Dedifferentiated amniotic fluid mesenchymal stem cell (primary cell): Measurements from ENCODE around the gene PLEKHH3.

Experiments
- DNase-seq: peaks from one replicate; pipeline ENCODE4 v3.0.0-alpha.2; 2016; ENCODE audit errors: extremely low spot score

Gene PLEKHH3

GRCh38 chr17:42687707-42688320 is 11.0 kb upstream of the PLEKHH3 start:
- DNase-seq = no peak

DNA sequence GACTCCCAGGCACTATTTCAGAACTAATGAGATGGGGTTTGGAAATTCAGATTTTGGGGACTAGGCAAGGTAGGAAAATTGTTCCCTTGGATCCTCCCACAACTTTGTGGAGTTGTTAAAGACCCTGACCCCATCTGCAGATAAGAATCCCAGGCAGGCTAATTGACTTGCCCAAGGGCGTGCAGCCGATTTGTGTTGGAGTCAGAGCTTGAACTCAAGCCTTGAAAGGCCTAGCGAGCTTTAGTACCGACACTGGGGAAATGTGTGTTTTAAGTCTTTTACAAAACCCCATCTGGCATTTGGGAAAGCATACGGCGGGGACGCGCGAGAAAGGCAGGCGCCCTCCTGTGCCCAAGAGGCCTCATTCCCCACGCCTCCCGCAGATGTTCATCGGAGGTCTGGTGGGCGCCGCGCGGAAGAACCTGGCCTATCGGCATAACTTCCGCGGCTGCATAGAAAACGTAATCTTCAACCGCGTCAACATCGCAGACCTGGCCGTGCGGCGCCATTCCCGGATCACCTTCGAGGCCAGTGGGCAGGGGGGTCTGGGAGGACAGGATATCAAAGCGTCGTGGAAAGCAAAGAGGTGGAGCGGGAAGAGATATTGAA is 9.8 kb upstream of the PLEKHH3 start:
- DNase-seq = no peak

- no peak for DNase-seq
Measured at GRCh38 chr17:42685831-42686230, 9.0 kb upstream of the PLEKHH3 start.

DNA sequence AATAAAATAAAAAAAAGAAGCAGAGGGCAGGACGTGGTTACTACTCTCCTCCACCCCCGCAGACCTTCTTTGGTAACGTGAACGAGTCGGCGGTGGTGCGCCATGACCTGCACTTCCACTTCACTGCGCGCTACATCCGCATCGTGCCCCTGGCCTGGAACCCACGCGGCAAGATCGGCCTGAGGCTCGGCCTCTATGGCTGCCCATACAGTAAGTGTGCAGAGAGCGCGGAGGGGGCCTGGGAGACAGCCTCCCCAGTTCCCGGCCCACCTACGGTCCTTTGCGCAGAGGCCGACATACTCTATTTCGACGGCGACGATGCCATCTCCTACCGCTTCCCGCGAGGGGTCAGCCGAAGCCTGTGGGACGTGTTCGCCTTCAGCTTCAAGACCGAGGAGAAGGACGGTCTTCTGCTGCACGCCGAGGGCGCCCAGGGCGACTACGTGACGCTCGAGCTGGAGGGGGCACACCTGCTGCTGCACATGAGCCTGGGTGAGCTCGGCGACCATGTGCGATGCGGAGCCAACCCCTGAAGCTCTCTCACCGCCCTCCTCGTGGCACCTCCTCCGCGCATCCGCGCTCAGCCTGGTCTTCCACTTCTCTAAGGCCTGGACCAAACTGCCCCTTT is 8.2 kb upstream of the PLEKHH3 start:
- DNase-seq = no peak

DNA sequence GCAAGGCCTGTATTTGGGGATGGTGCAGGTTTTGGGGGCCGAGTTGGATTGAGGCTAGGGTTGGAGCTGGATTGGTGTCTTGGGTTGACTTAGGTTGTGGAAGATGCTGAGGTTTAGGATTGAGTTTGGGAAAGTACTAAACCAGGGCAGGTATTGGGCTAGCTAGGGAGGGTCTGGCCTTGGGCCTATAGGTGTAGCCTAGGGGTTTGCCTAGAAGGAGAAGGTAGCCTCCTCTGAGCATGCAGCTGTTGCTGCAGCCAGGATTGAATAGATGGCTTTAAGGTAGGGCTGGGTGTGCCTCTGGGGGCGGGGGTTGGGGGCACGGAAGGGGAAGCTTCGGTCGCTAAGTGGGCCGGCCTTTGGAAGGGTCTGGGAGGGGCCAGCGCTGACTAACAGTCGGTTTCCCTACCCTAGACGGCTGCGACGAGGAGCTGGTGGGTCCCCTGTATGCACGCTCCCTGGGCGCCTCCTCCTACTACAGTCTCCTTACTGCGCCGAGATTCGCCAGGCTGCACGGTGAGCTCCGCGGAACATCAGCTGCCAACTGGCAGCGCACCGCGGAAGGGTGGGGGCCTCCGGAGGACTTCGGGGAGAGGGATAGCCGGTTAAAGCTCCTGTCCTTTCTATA is 6.7 kb upstream of the PLEKHH3 start:
- DNase-seq = no peak

DNA sequence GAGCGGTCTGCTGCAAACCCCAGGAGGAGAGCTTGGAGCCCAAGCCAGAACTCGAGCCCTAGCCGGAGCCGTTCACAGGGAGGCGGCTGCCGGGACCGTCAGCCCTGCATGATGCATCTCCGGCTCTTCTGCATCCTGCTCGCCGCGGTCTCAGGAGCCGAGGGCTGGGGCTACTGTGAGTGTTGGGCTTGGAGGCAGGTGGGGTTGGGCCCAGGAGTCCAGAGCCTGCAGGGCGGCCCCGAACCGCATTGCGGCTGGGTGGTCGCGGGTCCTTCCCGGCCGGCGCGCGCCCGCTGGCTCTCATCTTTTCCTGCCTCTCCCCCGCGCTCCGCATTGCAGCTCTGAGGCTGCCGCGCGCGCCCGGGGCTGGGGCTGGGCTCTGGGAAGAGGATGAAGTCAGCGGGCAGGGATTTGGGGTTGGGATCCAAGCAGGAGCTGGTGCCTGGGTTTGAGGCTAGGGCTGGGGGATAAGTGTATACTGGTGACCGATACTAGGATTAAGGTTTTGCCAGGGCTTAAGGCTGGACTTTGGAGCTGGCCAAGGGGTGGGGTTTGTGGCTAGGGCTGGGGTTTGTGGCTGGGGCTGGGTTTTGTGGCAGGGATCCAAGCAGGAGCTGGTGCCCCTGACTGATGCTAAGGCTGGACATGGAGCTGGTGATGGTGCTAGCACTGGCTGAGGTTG is 6.1 kb upstream of the PLEKHH3 start:
- peak; percentile 42 for DNase-seq

- peak; percentile 74 for DNase-seq
Measured at GRCh38 chr17:42681976-42682721, 5.4 kb upstream of the PLEKHH3 start, which contains the start of gene CNTNAP1. Gene CNTNAP1, plus strand, starts transcription at chr17:42682531. Its CDS starts 299 bp downstream, at chr17:42682830.

- no peak for DNase-seq
Measured at GRCh38 chr17:42680331-42680808, 3.6 kb upstream of the PLEKHH3 start.

- DNase-seq = peak; percentile 55
Measured at GRCh38 chr17:42679492-42680330, 2.9 kb upstream of the PLEKHH3 start.

- peak; percentile 27 for DNase-seq
Measured at GRCh38 chr17:42678951-42679491, 2.2 kb upstream of the PLEKHH3 start.

DNA sequence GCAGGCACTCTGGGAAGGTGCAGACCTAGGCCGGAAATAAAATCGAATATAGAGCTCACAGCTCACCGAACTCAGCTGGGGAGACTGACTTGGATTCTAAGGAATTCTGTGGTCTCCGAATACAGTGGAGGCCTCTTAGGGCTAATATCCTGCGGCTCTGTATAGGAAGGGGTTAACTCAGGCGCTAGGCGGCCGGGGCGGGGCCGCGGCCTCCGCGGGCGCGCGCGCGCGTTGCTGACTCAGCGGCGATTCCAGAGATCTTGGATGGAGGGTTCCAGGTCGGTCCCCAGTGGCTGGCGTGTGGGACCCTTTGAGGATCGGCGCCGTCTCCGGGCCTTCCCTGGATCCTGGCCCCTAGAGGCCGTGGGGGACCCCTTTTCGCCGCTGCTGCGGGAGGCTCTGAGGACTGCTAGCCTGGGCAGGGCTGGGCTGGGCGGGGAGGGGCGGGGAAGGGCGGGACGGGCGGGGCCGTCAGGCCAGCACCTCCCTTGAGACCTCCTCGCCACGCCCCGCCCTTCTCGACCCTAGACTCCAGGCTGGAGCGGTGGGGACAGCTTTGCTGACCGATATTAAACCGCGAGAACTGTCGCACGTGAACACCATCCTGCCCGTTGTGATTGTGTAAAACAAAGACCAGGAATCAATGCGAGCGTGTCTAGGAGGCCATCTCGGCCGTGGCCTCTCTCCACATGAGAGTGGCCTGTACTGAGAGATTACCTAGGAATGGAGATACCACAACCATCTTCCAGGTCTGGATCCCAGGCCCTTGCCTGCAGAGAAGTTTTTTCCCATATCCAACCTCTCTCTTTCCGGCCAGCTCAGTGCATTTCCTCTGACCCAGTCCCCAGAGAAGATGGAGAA is 1.4 kb upstream of the PLEKHH3 start:
- DNase-seq = peak; percentile 64

DNA sequence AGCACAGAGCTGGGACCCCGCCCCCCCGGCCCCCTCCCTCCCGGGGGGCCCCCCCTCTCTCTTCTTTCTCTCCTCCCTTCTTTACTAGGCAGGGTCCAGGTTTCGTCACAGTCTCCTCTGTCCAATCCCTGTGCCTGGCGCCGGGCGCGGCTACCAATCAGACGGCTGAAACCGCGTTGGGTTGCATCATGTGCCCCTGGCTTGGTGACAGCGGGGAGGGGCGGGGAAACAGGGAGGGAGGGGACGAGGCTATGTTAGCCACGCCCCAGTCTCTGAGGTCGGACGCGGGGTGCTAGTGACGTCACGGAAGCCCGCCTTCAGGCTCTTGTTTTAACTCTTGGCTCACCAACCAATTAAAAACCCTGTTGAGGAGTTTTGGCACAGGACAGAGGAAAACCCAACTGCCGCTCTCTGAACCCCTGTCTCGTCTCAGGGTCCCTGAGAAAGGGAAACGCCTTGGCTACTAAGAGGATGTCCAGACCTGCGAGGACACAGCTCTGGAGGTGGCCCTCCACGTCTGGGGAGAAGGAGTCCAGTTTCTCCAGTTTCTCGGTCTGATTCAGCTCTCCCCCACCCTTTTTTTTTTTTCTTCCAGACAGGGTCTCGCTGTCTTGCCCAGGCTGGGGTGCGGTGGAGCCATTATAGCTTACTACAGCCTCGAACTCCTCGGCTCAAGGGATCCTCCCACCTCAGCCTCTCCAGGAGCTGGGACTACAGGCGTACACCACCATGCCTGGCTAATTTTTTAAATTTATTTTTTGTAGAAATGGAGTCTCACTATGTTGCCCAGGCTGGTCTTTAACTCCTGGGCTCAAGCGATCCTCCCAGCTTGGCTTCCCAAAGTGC is 441 bp upstream of the PLEKHH3 start:
- peak; percentile 99 for DNase-seq

DNA sequence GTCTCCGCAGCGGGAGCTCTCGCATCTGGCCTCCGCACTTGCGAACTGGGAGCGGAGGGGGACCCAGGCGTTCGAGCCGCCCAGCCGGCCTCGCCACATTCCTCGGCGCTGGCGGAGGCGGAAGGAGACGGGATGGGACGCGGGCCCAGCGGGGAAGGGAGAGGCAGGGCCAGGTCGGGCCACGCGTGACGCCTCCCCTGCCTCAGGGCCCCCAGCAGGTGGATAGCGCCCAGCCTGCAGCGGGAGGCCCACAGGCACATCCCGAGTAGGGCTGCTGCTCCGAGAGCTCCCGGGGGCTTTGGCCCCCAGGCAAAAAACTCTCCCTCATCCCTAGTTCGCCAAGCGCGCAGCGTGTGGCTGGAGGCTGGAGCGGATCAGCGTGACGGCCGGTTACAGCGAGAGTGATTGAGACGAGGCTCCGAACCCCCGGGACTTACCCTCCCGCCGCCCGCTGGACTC is 800 bp downstream of the PLEKHH3 start:
- peak; percentile 16 for DNase-seq

GRCh38 chr17:42675348-42675964 is 1.3 kb downstream of the PLEKHH3 start:
- DNase-seq = no peak

DNA sequence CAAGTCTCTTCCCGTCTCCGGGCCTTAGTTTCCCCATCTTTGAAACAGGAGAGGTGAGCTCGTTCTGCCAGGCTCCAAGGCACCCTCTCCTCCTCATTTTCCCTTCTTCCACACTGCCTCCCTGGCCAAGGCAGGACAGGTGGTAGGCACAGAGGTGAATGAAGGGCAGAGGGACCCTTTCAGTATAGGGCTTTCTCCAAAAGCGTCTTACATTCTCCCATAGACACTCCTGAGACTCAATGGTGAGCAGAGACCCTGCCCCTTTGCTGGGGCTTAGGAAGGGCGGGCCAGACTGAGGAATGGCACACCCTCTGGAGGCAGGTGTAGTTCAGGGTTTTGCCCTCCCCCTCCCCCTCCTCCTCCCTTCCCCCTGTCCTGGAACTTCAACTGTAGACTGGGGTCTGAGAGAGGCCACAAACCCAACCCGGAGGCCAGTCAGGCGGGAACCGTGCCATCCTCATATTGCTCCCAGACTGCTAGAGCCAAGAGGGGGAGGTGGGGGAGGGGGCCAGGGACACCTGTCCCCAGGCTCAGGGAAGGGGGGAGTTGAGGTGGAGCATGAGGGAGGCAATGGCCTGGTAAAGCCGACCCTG is 1.9 kb downstream of the PLEKHH3 start:
- no peak for DNase-seq

DNA sequence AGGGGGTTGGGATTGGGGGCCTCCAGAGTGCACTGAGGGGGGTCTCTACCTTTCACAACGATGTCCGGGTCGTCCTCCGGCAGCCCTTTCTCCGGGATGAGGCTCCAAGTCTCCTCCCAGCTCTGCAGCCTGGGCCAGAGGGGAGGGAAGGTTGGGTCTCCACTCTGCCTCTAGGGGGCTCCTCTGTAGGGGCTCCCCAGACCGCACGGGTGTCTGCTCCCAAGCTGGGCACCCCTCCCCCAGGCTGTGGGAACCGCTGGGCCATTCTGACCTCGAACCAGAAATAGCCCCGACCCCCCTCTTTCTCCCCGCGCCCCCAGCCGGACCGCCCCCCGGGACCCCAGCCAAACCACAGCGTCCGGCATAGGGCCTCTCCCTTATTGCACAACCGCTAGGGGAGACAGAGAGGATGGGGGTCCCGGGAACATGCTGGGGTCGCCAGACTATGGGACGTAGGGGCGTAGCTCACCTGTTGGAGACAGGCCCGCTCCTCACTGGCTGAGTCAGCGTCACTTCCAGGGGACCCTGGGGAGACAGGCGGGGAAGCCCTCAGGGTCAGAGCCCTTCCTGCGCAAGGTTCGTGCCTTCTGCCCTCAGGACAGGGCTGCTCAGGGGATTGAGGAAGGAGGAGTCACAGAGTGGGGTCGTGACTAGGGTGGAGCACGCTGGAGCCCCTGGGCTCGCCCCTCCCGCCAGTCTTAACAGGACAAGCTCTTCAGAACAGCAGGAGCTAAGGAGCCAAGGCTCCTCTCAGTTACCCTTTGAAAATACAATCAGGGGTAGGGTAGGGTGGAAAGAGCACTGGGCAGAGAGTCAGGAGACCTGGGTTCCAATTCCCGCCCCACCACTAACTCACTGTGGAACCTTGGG is 2.7 kb downstream of the PLEKHH3 start:
- DNase-seq = no peak
